NCI-H2171 treated with DMSO at 0.1 percent for 48 hours (cell line): ENCODE data around the gene TJAP1.
"Not testable (repeated sequence)": the region's sequence is repeated elsewhere in the genome, so short reads cannot be mapped to it uniquely, and the experiment has no call there.

ENCODE experiments used
- DNase-seq: peaks from one replicate; lab custom pipeline; 2025; lab: John Stamatoyannopoulos, UW

The TJAP1 gene

DNA sequence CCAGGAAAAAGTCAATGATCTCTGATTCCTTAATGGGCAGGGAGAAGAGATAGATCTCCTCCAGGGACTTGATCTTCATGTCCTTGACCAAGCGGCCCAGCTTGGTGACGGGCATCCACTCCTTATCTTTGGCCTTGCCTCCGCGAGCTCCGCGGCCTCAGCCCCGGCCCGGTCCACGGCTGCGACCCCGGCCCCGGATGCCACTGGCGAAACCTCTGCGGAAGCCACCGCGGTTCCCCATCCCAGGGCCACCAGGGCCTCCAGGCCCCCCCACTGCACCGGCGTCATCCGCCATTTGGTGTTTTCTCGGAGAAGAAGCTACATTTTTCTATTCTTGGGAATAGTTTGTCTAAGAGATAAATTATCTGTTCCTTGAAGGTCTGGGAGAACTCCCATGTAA is 62.0 kb downstream of the TJAP1 start:
- DNase-seq, result not testable (repeated sequence)

GRCh38 chr6:43540507-43540906 is 63.1 kb downstream of the TJAP1 start:
- no peak for DNase-seq

- DNase-seq, result no peak
Measured at GRCh38 chr6:43541774-43542471, 64.6 kb downstream of the TJAP1 start.

DNA sequence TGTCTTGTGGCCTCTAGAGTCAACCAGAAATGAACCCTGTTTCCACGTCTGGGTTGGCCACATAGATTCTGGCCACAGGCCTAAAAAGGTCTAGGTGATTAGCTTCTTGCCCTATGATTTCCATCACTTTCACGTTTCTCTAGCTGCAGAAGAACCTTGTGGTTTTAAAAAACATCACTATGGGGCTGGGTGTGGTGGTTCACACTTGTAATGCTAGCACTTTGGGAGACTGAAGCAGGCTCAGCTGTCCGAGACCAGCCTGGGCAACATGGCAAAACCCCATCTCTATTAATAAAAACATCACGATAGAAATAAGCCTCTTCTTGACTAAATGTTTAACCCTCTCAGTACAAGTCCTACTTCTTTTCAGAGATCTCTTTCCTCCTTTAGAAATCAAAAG is 67.1 kb downstream of the TJAP1 start:
- DNase-seq, result no peak

GRCh38 chr6:43547222-43547621 is 69.9 kb downstream of the TJAP1 start:
- no peak for DNase-seq
